HEK293 (cell line): Measurements from ENCODE around the gene EIF4G3.

Source experiments
- CTCF ChIA-PET: fragments of 350-600 bp; formaldehyde crosslinking; extraction: SDS; loops from one replicate; lab custom pipeline; 2021; ENCODE audit warnings: antibody characterized with exemption; lab: Yijun Ruan, JAX
- POLR2A ChIA-PET: fragments of 300-600 bp; formaldehyde crosslinking; extraction: SDS; loops from one replicate; lab custom pipeline; 2020; ENCODE audit warnings: antibody characterized with exemption, inconsistent platforms; lab: Yijun Ruan, JAX
- H3K27ac ChIP-seq: fragments of 200-500 bp; sonication (Bioruptor generic); 2 replicates; pipeline ENCODE4 v1.5.1; 2014; ENCODE audit warnings: low read depth, low read length, control low read depth, inconsistent platforms; ENCODE audit errors: extremely low read depth
- H3K36me3 ChIP-seq, 2 experiments: fragments of 200-500 bp in 1 of 2; sonication (Bioruptor generic) in 1 of 2; 1 replicate in 1 of 2; 2 replicates in 1 of 2; pipeline ENCODE4 v1.5.1; 2014 to 2017; ENCODE audit warnings: inconsistent platforms in 2 of 2, low read length in 2 of 2; ENCODE audit not compliant: control insufficient read depth in 2 of 2, insufficient read depth in 1 of 2
- H3K4me1 ChIP-seq: fragments of 200-500 bp; sonication (Bioruptor generic); 2 replicates; pipeline ENCODE4 v1.5.1; 2014; ENCODE audit warnings: mild to moderate bottlenecking, low read length, inconsistent platforms; ENCODE audit not compliant: control insufficient read depth, insufficient read depth
- H3K4me3 ChIP-seq: 2 replicates; pipeline ENCODE4 v1.5.1; 2011; ENCODE audit warnings: low read depth, mild to moderate bottlenecking, control low read depth, low read length, moderate library complexity
- H3K9me3 ChIP-seq: fragments of 200-500 bp; sonication (Bioruptor generic); 2 replicates; pipeline ENCODE4 v1.5.1; 2014; ENCODE audit warnings: low read depth, low read length, inconsistent platforms; ENCODE audit not compliant: control insufficient read depth, insufficient read depth
- GFI1B ChIP-seq: fragments of 450-650 bp; formaldehyde crosslinking; IDR thresholded peaks from 2 replicates; pipeline ENCODE4 v1.5.1; 2016; ENCODE audit warnings: missing biosample characterization, missing genetic modification characterization
- HOXA7 ChIP-seq: sonication (generic); formaldehyde crosslinking; IDR thresholded peaks from 2 replicates; pipeline ENCODE4 v1.8.1; 2022; ENCODE audit warnings: missing genetic modification reagents, borderline replicate concordance
- KLF16 ChIP-seq: fragments of 450-650 bp; formaldehyde crosslinking; IDR thresholded peaks from 2 replicates; pipeline ENCODE4 v1.5.1; 2017; ENCODE audit warnings: missing biosample characterization, missing genetic modification characterization
- OVOL3 ChIP-seq: fragments of 450-650 bp; formaldehyde crosslinking; IDR thresholded peaks from 2 replicates; pipeline ENCODE4 v1.5.1; 2016; ENCODE audit warnings: missing biosample characterization, missing genetic modification characterization
- SETDB1 ChIP-seq: IDR thresholded peaks from one replicate; pipeline ENCODE4 v1.6.1; 2017; ENCODE audit warnings: mild to moderate bottlenecking, low read length, moderate library complexity, mixed read lengths; ENCODE audit not compliant: insufficient read length
- TCF7L2 ChIP-seq: IDR thresholded peaks from 2 replicates; pipeline ENCODE4 v1.6.1; 2011; ENCODE audit warnings: low read depth, mild to moderate bottlenecking, inconsistent platforms, low read length, moderate library complexity, borderline replicate concordance
- ZEB2 ChIP-seq: fragments of 450-650 bp; formaldehyde crosslinking; IDR thresholded peaks from 2 replicates; pipeline ENCODE4 v1.5.1; 2016; ENCODE audit warnings: missing biosample characterization, missing genetic modification characterization
- ZFP3 ChIP-seq: fragments of 450-650 bp; formaldehyde crosslinking; IDR thresholded peaks from 2 replicates; pipeline ENCODE4 v1.5.1; 2016; ENCODE audit warnings: low read depth, missing biosample characterization, missing genetic modification characterization
- ZFP69B ChIP-seq: fragments of 450-650 bp; formaldehyde crosslinking; IDR thresholded peaks from 2 replicates; pipeline ENCODE4 v1.5.1; 2016; ENCODE audit warnings: missing biosample characterization, missing genetic modification characterization
- ZNF121 ChIP-seq: fragments of 450-650 bp; formaldehyde crosslinking; IDR thresholded peaks from 2 replicates; pipeline ENCODE4 v1.5.1; 2016; ENCODE audit warnings: missing biosample characterization, missing genetic modification characterization
- ZNF223 ChIP-seq: fragments of 450-650 bp; formaldehyde crosslinking; IDR thresholded peaks from 2 replicates; pipeline ENCODE4 v1.5.1; 2016; ENCODE audit warnings: missing biosample characterization, missing genetic modification characterization
- ZNF350 ChIP-seq: fragments of 450-650 bp; formaldehyde crosslinking; IDR thresholded peaks from 2 replicates; pipeline ENCODE4 v1.5.0; 2017; ENCODE audit warnings: missing biosample characterization, mild to moderate bottlenecking, missing genetic modification characterization
- ZNF433 ChIP-seq: fragments of 450-650 bp; formaldehyde crosslinking; IDR thresholded peaks from 2 replicates; pipeline ENCODE4 v1.5.1; 2016; ENCODE audit warnings: missing biosample characterization, missing genetic modification characterization, low read depth
- ZNF623 ChIP-seq: fragments of 450-650 bp; formaldehyde crosslinking; IDR thresholded peaks from 2 replicates; pipeline ENCODE4 v1.5.1; 2016; ENCODE audit warnings: missing biosample characterization, missing genetic modification characterization
- ZNF629 ChIP-seq: fragments of 450-650 bp; formaldehyde crosslinking; IDR thresholded peaks from 2 replicates; pipeline ENCODE4 v1.5.1; 2017; ENCODE audit warnings: missing biosample characterization, missing genetic modification characterization
- ZNF664 ChIP-seq: fragments of 450-650 bp; formaldehyde crosslinking; IDR thresholded peaks from 2 replicates; pipeline ENCODE4 v1.5.1; 2016; ENCODE audit warnings: missing biosample characterization, missing genetic modification characterization
- ZNF768 ChIP-seq: fragments of 450-650 bp; formaldehyde crosslinking; IDR thresholded peaks from 2 replicates; pipeline ENCODE4 v1.5.1; 2018; ENCODE audit warnings: missing biosample characterization, mild to moderate bottlenecking, missing genetic modification characterization
- ZNF837 ChIP-seq: fragments of 450-650 bp; formaldehyde crosslinking; IDR thresholded peaks from 2 replicates; pipeline ENCODE4 v1.5.1; 2016; ENCODE audit warnings: missing biosample characterization, missing genetic modification characterization
- TF ChIP-seq, protein P1 (sequence below): IDR thresholded peaks from 2 replicates; pipeline ENCODE4 v1.6.1; 2011; ENCODE audit warnings: mild to moderate bottlenecking, low read depth, low read length, borderline replicate concordance
- TF ChIP-seq, protein P2 (sequence below): fragments of 450-650 bp; formaldehyde crosslinking; IDR thresholded peaks from 2 replicates; pipeline ENCODE4 v1.5.1; 2017; ENCODE audit warnings: missing biosample characterization, missing genetic modification characterization
- TF ChIP-seq, protein P3 (sequence below): fragments of 450-650 bp; IDR thresholded peaks from 2 replicates; pipeline ENCODE4 v1.5.1; 2018; ENCODE audit warnings: missing biosample characterization, missing genetic modification characterization
- TF ChIP-seq, protein P4 (sequence below): fragments of 450-650 bp; formaldehyde crosslinking; IDR thresholded peaks from 2 replicates; pipeline ENCODE4 v1.5.1; 2017; ENCODE audit warnings: missing biosample characterization, missing genetic modification characterization
- TF ChIP-seq, protein P5 (sequence below): fragments of 450-650 bp; formaldehyde crosslinking; IDR thresholded peaks from 2 replicates; pipeline ENCODE4 v1.5.1; 2016; ENCODE audit warnings: missing biosample characterization, missing genetic modification characterization

The EIF4G3 gene

GRCh38 chr1:20992322-20993056, 184.2 kb downstream of the EIF4G3 start:
- ChIA-PET POLR2A (interaction anchor here (0.6 kb wide), 1 partner anchor 25 kb away, joined by 3 read pairs; no protein-coding TSS in a partner anchor), CTCF (interaction anchor here (0.9 to 1.3 kb wide), 2 partner anchors 202 to 296 kb away, joined by 4 read pairs; no protein-coding TSS in a partner anchor)
- no peaks in the 10 kb centered on the region for H3K9me3 ChIP-seq
- TF ChIP-seq, protein P1, sequence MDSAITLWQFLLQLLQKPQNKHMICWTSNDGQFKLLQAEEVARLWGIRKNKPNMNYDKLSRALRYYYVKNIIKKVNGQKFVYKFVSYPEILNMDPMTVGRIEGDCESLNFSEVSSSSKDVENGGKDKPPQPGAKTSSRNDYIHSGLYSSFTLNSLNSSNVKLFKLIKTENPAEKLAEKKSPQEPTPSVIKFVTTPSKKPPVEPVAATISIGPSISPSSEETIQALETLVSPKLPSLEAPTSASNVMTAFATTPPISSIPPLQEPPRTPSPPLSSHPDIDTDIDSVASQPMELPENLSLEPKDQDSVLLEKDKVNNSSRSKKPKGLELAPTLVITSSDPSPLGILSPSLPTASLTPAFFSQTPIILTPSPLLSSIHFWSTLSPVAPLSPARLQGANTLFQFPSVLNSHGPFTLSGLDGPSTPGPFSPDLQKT = no peak
- TF ChIP-seq, protein P2, sequence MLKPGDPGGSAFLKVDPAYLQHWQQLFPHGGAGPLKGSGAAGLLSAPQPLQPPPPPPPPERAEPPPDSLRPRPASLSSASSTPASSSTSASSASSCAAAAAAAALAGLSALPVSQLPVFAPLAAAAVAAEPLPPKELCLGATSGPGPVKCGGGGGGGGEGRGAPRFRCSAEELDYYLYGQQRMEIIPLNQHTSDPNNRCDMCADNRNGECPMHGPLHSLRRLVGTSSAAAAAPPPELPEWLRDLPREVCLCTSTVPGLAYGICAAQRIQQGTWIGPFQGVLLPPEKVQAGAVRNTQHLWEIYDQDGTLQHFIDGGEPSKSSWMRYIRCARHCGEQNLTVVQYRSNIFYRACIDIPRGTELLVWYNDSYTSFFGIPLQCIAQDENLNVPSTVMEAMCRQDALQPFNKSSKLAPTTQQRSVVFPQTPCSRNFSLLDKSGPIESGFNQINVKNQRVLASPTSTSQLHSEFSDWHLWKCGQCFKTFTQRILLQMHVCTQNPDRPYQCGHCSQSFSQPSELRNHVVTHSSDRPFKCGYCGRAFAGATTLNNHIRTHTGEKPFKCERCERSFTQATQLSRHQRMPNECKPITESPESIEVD = peak; percentile 79
- TF ChIP-seq SETDB1 (no peak), ZNF629 (tag by site-specific recombination) (0 out of 2 replicates have a peak, but pooled peaks have one; percentile 12), ZFP3 (tag by site-specific recombination) (no peak), ZNF623 (tag by site-specific recombination) (no peak), ZNF837 (tag by site-specific recombination) (no peak), ZFP69B (tag by site-specific recombination) (no peak), ZNF664 (peak; percentile 29; the same call in 1 of the 2 replicates), ZNF121 (no peak), ZNF223 (tag by site-specific recombination) (no peak), ZEB2 (tag by site-specific recombination) (0 out of 2 replicates have a peak, but pooled peaks have one; percentile 47), ZNF768 (tag by site-specific recombination) (no peak), KLF16 (tag by site-specific recombination) (no peak), TCF7L2 (no peak), ZNF350 (tag by site-specific recombination) (no peak), OVOL3 (tag by site-specific recombination) (no peak), ZNF433 (tag by site-specific recombination) (no peak), HOXA7 (CRISPR knock-in tag) (no peak), GFI1B (tag by site-specific recombination) (peak; percentile 68; the same call in 1 of the 2 replicates)
- TF ChIP-seq, protein P3, sequence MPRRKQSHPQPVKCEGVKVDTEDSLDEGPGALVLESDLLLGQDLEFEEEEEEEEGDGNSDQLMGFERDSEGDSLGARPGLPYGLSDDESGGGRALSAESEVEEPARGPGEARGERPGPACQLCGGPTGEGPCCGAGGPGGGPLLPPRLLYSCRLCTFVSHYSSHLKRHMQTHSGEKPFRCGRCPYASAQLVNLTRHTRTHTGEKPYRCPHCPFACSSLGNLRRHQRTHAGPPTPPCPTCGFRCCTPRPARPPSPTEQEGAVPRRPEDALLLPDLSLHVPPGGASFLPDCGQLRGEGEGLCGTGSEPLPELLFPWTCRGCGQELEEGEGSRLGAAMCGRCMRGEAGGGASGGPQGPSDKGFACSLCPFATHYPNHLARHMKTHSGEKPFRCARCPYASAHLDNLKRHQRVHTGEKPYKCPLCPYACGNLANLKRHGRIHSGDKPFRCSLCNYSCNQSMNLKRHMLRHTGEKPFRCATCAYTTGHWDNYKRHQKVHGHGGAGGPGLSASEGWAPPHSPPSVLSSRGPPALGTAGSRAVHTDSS (tag by site-specific recombination) = peak; percentile 62; the same call in 1 of the 2 replicates
- TF ChIP-seq, protein P4, sequence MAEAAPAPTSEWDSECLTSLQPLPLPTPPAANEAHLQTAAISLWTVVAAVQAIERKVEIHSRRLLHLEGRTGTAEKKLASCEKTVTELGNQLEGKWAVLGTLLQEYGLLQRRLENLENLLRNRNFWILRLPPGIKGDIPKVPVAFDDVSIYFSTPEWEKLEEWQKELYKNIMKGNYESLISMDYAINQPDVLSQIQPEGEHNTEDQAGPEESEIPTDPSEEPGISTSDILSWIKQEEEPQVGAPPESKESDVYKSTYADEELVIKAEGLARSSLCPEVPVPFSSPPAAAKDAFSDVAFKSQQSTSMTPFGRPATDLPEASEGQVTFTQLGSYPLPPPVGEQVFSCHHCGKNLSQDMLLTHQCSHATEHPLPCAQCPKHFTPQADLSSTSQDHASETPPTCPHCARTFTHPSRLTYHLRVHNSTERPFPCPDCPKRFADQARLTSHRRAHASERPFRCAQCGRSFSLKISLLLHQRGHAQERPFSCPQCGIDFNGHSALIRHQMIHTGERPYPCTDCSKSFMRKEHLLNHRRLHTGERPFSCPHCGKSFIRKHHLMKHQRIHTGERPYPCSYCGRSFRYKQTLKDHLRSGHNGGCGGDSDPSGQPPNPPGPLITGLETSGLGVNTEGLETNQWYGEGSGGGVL (tag by site-specific recombination) = no peak
- TF ChIP-seq, protein P5, sequence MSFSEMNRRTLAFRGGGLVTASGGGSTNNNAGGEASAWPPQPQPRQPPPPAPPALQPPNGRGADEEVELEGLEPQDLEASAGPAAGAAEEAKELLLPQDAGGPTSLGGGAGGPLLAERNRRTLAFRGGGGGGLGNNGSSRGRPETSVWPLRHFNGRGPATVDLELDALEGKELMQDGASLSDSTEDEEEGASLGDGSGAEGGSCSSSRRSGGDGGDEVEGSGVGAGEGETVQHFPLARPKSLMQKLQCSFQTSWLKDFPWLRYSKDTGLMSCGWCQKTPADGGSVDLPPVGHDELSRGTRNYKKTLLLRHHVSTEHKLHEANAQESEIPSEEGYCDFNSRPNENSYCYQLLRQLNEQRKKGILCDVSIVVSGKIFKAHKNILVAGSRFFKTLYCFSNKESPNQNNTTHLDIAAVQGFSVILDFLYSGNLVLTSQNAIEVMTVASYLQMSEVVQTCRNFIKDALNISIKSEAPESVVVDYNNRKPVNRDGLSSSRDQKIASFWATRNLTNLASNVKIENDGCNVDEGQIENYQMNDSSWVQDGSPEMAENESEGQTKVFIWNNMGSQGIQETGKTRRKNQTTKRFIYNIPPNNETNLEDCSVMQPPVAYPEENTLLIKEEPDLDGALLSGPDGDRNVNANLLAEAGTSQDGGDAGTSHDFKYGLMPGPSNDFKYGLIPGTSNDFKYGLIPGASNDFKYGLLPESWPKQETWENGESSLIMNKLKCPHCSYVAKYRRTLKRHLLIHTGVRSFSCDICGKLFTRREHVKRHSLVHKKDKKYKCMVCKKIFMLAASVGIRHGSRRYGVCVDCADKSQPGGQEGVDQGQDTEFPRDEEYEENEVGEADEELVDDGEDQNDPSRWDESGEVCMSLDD = no peak
- H3K27ac ChIP-seq = no peak overlapping the region
- peaks cover 24% of the 10 kb centered on the region for H3K4me1 ChIP-seq
- no peak overlapping the region for H3K4me3 ChIP-seq
- H3K36me3 ChIP-seq = no peaks in the 10 kb centered on the region; a peak in 1 of 3 replicates
